CD1c-positive myeloid dendritic cell (primary cell): Measurements from ENCODE around the gene GALNT3.
A peak's percentile ranks its signal among the peaks of the same experiment; 100 is the strongest.

Experiments used
- DNase-seq: peaks from one replicate; pipeline ENCODE4 v3.0.0-alpha.2; 2016; ENCODE audit errors: extremely low spot score

Gene GALNT3

GRCh38 chr2:165796129-165796528, 2.1 kb upstream of the GALNT3 start:
- DNase-seq: no peak

DNA sequence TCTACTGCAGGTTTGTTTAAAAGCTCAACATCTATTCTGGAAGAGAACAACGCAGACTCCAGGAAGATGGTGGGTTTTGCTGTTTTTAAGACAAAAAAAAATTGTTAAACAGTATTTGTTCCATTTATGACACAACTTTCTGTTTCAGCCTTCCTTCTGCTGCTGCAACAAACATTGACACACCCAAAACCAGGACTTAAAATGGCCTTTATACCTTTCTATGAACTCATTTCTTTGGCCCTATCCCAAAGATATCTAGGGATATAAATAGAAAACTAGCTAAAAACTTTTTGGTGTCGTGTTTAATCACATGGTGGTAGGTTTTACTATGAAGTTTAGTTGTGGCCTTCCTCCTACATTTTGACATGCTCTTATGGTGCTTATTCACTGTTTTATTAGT, 964 bp upstream of the GALNT3 start:
- DNase-seq: peak; percentile 24

GRCh38 chr2:165794536-165794928, 485 bp upstream of the GALNT3 start:
- DNase-seq: peak; percentile 76

- peak; percentile 6 for DNase-seq
These were observed 777 bp downstream of the GALNT3 start for GRCh38 chr2:165793161-165793778.

DNA sequence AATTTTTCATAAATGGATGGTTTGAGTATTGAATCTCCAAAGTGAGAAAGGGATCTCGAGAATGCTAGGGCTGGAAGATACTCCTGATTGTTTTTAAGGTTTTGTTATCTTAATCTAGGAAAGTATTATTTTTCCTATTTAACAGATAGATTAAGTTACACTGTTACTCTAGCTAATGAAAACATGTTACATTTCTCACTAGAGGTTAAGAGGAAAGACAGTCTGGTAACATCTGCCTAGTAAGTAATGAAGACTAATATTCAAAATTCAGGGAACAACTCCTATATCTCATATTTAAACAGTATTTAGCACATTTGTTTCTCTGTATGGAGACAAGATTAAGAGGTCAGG, 2.0 kb downstream of the GALNT3 start:
- DNase-seq: no peak

DNA sequence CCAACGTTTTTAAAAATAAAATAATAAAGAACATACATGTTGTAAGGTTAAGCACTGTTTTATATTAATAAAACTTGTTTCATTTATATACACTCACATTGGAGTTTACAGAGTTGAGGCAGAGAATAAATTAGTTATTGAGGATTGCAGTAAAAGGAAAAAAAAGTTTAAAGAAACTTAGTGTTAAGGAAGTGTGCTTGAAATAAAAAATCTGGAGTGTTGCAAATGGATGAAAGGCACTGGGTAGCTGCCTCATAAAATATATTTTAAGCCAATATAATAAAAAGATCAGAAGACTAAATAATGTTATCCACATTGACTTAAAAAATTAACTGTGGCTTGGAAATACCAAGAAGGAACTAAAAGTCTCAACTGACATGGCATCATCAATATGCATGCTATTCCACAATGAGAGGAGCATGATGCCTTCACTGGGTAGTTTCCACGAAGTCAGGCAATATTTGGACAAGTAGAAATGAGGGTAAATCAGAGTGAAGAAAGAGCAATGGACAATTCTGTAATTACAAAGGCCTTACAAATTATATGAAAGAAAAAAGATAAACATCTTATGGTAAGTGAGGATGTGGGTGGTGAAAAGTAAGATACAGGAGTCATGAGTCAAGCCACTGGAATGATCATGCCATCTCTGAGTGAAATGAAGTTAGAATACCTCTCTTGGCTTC, 2.5 kb downstream of the GALNT3 start:
- no peak for DNase-seq

DNA sequence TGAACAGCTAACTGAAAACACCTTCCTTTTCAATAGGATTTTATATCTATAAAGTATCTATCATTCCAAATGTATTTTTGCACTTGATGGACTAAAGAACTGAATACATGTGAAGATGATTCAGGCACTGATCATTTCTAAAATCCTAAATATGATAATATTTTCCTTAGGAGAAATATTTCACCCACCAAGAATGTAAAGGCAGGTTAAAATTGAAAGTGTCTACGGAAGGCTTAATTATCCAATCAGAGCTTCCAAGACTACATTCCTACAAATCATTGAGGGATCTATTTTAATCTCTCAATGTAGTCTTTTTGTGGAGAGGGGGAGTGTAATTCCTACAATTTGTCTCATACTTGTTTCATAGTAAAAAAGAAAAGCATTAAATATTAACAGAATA, 3.6 kb downstream of the GALNT3 start:
- DNase-seq: no peak

- DNase-seq: no peak
These were observed 6.7 kb downstream of the GALNT3 start for GRCh38 chr2:165787334-165787733.

- DNase-seq: no peak
These were observed 14.3 kb downstream of the GALNT3 start for GRCh38 chr2:165779706-165780105.

GRCh38 chr2:165778653-165779451, 15.2 kb downstream of the GALNT3 start:
- no peak for DNase-seq

- no peak for DNase-seq
These were observed 15.9 kb downstream of the GALNT3 start for GRCh38 chr2:165778187-165778556.

GRCh38 chr2:165777522-165778186, 16.4 kb downstream of the GALNT3 start:
- DNase-seq: no peak

- DNase-seq: no peak
These were observed 17.3 kb downstream of the GALNT3 start for GRCh38 chr2:165776796-165777195.

DNA sequence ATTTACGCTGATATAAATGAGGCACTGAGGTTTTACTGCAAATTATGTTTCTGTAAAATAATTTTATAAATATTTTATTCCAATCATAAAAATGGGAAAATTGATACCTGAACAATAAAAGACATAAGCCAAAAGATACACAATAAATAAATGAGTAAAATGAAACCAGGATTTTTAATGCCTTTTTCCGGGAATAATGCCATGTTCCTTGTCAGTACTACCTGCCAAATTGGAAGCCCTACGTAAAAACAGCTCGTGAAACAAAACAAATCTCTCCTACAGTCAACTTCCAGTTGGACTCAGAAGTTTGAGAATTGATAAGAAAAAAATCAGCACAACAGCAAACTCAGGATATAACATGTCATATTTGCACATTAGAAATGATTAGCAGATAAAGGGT, 18.0 kb downstream of the GALNT3 start:
- DNase-seq: no peak

DNA sequence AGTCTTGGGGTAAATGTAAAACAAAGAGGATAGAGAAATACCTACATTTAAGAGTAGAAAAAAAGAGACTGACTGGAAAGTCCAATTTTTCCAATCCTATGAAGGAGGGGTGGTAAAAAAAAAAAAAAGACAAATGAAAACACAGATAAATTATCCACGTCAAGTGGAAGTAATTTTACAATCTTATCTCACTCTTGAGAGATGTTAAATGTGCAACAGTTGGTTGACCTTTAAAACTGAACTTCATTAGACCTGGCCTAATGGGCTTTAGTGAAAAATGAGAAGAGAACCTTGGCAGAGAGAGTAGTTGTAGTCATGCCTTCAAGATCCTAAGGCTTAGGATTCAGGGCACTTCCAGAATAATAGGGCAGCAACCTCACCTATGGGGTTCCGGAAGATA, 20.4 kb downstream of the GALNT3 start:
- no peak for DNase-seq

DNA sequence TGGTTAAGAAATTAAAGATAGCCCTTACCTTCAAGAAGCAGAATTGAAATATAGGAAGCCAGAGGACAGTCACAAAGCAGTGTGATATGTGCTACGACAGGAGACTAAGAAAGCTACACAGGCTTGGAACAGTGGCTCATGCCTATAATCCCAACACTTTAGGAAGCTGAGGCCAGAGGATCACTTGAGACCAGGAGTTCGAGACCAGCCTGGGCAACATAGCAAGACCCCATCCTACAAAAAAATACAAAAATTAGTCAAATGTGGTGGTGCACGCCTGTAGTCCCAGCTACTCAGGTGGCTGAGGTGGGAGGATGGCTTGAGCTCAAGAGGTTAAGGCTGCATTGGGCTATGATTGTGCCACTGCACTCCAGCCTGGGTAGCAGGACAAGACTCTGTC, 21.9 kb downstream of the GALNT3 start:
- DNase-seq: no peak

DNA sequence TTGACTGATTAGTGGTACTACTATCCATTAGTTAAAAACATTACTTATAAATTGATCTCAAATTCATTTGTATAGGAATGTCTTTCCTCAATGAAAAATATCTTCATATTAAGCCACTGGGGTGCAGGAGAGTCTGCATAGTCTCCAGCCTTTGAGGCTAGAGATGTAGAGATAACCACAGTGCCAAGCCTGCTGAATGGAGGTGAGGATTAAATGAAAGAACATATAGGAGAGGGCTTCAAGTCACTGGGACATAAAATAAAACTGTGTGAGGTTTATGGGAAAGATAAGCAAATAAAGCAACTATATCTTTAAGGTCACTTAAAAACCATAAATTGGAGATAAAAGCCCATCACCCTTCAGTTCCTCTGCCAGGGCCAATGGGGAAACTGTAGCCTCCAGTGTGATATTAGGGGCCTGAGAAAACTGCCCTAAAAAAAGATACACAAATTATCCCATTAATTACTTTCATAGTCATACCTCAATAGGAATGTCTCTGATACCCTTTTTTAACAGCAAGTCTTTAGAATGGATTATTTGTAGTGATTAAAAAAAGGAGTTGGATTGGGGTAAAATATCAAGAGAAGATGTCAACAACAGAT, 27.6 kb downstream of the GALNT3 start:
- no peak for DNase-seq

DNA sequence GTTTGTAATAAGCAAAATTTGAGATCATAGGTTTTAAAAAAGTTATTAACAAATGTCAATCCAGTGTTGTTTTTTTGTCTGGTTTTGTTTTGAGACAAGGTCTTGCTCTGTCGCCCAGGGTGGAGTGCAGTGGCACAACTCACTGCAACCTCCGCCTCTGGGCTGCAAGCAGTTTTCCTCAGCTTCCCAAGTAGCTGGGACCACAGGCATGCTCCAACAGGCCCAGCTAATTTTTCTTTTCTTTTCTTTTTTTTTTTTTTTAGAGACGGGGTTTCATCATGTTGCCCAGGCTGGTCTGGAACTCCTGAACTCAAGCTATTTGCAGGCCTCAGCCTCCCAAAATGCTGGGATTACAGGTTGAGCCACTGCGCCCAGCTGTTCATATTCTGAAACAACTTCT, 31.3 kb downstream of the GALNT3 start:
- DNase-seq: no peak

DNA sequence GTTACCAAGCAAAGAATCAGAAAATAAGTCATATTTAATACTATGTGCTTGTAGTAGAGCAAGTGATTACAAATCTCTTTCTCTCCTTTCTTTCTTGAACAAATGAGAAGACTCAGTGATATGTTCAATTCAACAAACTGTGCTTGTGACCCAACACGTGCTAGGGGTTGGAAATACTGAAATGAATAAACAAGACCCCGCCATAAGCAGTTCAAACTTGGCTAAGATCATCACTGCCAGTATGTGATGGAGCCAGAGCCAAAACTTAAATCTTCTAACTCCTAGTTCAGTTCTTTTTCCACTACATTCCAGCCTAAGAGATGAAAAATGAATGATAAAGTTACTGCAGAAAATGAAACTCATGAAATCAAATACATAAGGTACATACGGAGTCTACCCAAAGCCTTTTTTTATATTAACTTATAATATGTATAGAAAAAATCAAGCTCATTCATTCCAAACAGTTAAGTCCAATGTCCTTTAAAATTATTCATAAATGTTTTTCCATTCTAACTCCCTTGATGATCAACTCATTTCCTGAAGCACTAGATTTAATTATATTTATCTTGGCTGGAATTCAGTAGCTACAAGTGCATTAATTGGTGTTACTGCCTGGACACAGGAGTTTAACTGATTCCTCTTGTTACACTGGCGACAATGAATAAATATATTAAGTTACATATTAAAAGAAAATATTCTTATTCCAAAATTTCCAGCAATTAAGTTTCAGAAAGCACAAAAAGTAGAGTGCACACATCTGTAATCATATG, 36.0 kb downstream of the GALNT3 start:
- no peak for DNase-seq

- no peak for DNase-seq
These were observed 47.5 kb downstream of the GALNT3 start for GRCh38 chr2:165746501-165746900.

DNA sequence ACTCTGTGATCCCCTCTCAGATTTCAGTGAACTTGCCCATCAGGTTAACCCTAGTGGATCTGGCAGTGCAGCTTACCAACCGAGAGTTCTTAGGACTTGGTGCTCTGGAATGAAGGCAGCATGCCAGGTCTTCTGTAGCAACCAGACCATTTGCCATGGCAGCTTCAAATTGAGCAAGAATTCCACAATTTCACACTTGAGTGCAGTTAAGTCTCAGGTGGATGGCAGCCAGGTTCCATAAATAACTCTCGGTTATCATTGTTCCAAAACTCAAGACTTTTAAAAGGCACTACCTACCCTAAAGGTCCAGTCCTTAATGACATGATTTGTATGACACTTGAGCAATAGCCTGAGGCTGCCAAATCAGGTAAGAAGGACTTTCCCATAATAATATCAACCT, 48.1 kb downstream of the GALNT3 start:
- no peak for DNase-seq
